Uterus (tissue), 2 donors: ENCODE data around the gene TRIM40.

Experiments used
- POLR2A ChIP-seq, 2 donors: fragments of 450-650 bp; IDR thresholded peaks; one replicate each; pipeline ENCODE4 v1.6.1; 2016; ENCODE audit warnings: antibody characterized with exemption in 2 of 2, mild to moderate bottlenecking in 1 of 2, moderate library complexity in 1 of 2
- TF ChIP-seq, protein P1 (sequence below), 4 experiments: fragments of 200-600 bp in 2 of 4; fragments of 450-650 bp in 2 of 4; sonication (generic) in 2 of 4; IDR thresholded peaks; one replicate each; pipeline ENCODE4 v1.5.1; 2016 to 2019; ENCODE audit warnings: antibody characterized with exemption in 4 of 4, mild to moderate bottlenecking in 2 of 4, moderate library complexity in 1 of 4

DNA sequence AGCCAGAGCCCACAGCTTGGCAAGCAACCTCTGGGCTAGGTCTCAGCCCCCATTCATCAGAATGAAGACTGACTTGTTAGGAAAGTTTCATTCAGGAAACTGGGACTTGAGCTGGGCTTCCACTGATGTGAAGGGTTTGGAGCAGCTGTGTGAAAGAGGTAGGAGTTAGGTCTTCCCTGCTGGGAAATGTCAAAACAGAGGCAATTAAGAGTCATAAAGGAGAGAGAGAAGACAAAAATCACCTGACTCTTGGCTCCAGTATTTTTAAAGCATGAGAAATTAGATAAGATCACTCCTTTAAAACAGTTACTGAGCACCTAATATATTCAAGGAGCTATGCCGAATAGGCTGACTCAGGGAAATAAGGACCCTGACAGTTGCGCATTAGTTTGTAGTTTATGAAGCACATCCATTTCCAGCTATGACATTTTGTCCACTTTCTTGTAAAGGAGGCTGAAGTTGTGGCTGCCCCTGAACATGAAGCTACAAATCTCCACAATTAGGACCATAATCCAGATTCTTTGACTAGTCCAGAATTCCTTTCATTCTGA lies 3.9 kb upstream of the TRIM40 start:
- TF ChIP-seq POLR2A (IDR thresholded peaks at IDR 0.05) = no peak
- TF ChIP-seq, protein P1, sequence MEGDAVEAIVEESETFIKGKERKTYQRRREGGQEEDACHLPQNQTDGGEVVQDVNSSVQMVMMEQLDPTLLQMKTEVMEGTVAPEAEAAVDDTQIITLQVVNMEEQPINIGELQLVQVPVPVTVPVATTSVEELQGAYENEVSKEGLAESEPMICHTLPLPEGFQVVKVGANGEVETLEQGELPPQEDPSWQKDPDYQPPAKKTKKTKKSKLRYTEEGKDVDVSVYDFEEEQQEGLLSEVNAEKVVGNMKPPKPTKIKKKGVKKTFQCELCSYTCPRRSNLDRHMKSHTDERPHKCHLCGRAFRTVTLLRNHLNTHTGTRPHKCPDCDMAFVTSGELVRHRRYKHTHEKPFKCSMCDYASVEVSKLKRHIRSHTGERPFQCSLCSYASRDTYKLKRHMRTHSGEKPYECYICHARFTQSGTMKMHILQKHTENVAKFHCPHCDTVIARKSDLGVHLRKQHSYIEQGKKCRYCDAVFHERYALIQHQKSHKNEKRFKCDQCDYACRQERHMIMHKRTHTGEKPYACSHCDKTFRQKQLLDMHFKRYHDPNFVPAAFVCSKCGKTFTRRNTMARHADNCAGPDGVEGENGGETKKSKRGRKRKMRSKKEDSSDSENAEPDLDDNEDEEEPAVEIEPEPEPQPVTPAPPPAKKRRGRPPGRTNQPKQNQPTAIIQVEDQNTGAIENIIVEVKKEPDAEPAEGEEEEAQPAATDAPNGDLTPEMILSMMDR (IDR thresholded peaks at IDR 0.05) = no peak
